ENCODE data around the gene LZTS2.

Gene LZTS2, protein sequence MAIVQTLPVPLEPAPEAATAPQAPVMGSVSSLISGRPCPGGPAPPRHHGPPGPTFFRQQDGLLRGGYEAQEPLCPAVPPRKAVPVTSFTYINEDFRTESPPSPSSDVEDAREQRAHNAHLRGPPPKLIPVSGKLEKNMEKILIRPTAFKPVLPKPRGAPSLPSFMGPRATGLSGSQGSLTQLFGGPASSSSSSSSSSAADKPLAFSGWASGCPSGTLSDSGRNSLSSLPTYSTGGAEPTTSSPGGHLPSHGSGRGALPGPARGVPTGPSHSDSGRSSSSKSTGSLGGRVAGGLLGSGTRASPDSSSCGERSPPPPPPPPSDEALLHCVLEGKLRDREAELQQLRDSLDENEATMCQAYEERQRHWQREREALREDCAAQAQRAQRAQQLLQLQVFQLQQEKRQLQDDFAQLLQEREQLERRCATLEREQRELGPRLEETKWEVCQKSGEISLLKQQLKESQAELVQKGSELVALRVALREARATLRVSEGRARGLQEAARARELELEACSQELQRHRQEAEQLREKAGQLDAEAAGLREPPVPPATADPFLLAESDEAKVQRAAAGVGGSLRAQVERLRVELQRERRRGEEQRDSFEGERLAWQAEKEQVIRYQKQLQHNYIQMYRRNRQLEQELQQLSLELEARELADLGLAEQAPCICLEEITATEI

DNA sequence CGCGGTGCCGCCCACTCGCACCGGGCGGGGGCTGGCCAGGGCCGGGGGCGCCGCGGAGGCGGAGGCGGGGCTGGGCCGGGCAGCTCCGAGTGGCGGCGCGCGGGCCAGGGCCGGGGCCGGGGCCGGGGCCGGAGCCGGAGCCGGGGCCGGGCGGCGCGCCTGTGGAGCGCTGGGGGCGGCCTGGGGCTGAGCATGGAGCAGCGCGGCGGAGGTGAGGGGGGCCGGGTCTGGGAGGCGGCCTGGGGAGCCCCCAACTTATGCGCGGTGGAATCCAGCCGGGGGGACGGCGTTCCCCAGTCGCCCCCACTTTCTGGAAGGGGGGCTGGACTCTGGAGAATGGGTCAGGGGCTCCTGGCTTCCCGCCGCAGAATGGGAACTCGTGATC lies at the start of gene LZTS2:
Gene LZTS2 (plus strand): TSS at position 67 of the 385 bp plus-strand sequence. CDS start 2,731 bp downstream, outside the sequence.
- Histone ChIP-seq H3K9me3 (ENCODE audit: low read depth, low read length) (no peaks in the 10 kb centered on the region), H3K4me3 (peak within 1 kb of the TSS; percentile 81), H3K36me3 (ENCODE audit: insufficient read depth, low read length) (peaks cover 6% of the 10 kb centered on the region; the same call in 1 of the 2 replicates), H3K27ac (peak within 1 kb of the TSS; percentile 78), H3K9ac (ENCODE audit: insufficient read length) (peak within 1 kb of the TSS; percentile 87)
- TF ChIP-seq POLR2AphosphoS5 (IDR thresholded peaks at IDR 0.05; ENCODE audit: borderline replicate concordance, low read depth, low read length) = no peak; the same call in 1 of the 2 replicates
- no peak for TF ChIP-seq FOXP2 (optimal IDR thresholded peaks at IDR 0.05; ENCODE audit: control extremely low read depth, extremely low read length, insufficient read depth)
- TF ChIP-seq EZH2 (IDR thresholded peaks at IDR 0.05) = no peak
- no peak for DNase-seq (ENCODE audit: low read depth, low spot score)

DNA sequence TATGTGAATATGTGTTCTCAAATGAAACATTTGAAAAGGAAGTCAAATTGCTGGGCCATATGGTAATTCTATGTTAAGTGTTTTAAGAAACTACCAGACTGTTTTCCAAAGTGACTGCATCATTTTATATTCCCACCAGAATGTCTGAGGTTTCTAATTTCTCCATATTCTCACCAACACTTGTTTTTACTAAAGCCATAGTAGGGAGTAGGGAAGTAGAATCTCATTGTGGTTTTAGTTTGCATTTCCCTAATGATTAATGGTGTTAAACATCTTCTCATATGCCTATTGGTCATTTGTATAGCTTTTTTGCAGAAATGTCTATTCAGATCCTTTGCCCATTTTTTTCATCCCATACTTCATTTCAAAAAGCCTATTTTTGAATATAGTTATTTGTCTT lies 39.4 kb upstream of the LZTS2 start:
- Histone ChIP-seq H3K4me3 (no peak overlapping the region), H3K9ac (ENCODE audit: insufficient read length) (no peak overlapping the region), H3K9me3 (ENCODE audit: low read depth, low read length) (no peaks in the 10 kb centered on the region), H3K27ac (no peak overlapping the region), H3K36me3 (ENCODE audit: insufficient read depth, low read length) (peaks cover 31% of the 10 kb centered on the region)
- no peak for DNase-seq (ENCODE audit: low read depth, low spot score)
- TF ChIP-seq EZH2 (IDR thresholded peaks at IDR 0.05) (no peak), FOXP2 (optimal IDR thresholded peaks at IDR 0.05; ENCODE audit: control extremely low read depth, extremely low read length, insufficient read depth) (no peak), POLR2AphosphoS5 (IDR thresholded peaks at IDR 0.05; ENCODE audit: borderline replicate concordance, low read depth, low read length) (no peak)

DNA sequence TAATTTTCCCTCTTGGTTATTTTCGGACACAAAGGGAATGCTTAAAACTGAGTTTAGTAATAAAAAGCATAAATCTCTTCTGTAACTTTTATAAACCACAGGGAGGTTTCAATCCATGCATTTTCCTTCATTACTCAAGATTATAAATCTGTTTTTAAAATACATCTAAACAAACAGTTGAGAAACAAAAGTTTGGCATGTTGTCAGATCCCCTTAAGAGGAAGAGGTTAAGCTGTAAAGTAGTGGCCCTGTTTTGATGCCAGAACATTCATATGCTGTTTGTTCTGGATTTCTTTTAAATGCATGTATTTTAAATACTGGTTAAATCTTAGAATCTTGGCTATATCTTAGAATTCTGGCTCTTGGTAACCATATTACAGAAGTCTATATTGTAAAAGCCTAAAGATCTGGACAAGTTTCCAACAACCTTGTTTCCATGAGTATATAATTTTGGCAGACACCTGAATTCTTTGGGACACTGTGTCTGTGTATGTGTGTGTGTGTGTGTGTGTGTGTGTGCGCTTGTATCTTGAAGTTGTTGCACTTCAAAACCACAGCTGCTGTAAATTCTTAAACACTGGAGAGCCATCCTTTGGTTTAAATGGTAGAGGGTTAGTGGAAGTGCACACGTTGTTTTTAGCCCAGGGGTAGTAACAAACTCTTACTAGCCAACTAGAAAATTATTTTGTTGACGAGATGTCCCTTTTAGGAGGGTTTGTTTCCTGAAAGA lies 37.1 kb upstream of the LZTS2 start:
- Histone ChIP-seq H3K9me3 (ENCODE audit: low read depth, low read length) (no peaks in the 10 kb centered on the region), H3K27ac (no peak overlapping the region), H3K4me3 (no peak overlapping the region), H3K36me3 (ENCODE audit: insufficient read depth, low read length) (peaks cover 29% of the 10 kb centered on the region), H3K9ac (ENCODE audit: insufficient read length) (no peak overlapping the region)
- TF ChIP-seq EZH2 (IDR thresholded peaks at IDR 0.05) (no peak), POLR2AphosphoS5 (IDR thresholded peaks at IDR 0.05; ENCODE audit: borderline replicate concordance, low read depth, low read length) (no peak), FOXP2 (optimal IDR thresholded peaks at IDR 0.05; ENCODE audit: control extremely low read depth, extremely low read length, insufficient read depth) (no peak)
- no peak for DNase-seq (ENCODE audit: low read depth, low spot score)

DNA sequence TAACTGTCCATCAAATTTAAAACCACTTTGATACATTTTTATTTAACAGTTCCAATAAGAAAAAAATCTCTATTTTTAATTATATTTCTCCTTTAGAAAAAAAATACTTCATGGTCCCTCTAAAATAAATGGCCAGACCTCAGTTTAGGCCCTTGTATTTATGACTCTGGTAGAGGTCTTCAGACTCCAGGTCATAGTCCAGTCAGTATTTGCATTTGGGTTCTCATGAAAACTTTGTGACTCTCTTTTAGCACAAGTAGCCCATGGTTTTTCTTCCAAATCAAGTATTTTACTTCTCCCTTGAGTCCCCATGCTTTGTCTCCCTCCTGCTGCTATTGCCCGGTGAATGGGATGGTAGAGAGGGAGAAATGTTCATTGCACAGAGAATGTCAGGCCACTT lies 35.8 kb upstream of the LZTS2 start:
- Histone ChIP-seq H3K9ac (ENCODE audit: insufficient read length) (no peak overlapping the region), H3K9me3 (ENCODE audit: low read depth, low read length) (no peaks in the 10 kb centered on the region), H3K36me3 (ENCODE audit: insufficient read depth, low read length) (peaks cover 27% of the 10 kb centered on the region), H3K4me3 (no peak overlapping the region), H3K27ac (no peak overlapping the region)
- no peak for DNase-seq (ENCODE audit: low read depth, low spot score)
- TF ChIP-seq POLR2AphosphoS5 (IDR thresholded peaks at IDR 0.05; ENCODE audit: borderline replicate concordance, low read depth, low read length) (no peak), FOXP2 (optimal IDR thresholded peaks at IDR 0.05; ENCODE audit: control extremely low read depth, extremely low read length, insufficient read depth) (no peak), EZH2 (IDR thresholded peaks at IDR 0.05) (no peak)

DNA sequence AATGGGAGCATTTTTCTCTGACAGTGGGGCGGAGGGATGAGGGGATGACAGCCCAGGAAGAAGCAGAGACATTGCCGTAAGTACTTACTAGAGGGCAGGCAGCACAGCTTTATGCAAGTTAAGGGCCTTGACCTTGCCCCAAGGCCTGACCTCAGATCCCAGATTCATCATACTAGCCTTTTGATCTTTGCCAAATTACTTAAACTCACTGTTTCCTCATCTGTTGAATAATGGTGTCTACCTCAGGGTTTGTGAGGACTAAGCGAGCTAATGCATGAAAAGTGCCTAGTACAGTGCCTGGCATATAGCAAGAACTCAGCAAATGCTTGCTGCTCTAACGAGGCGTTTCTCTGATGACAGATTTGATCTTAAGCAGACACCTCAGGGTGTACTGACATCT lies 33.8 kb upstream of the LZTS2 start:
- Histone ChIP-seq H3K9ac (ENCODE audit: insufficient read length) (no peak overlapping the region), H3K9me3 (ENCODE audit: low read depth, low read length) (no peaks in the 10 kb centered on the region), H3K4me3 (no peak overlapping the region), H3K36me3 (ENCODE audit: insufficient read depth, low read length) (peaks cover 15% of the 10 kb centered on the region), H3K27ac (no peak overlapping the region)
- DNase-seq (ENCODE audit: low read depth, low spot score) = no peak
- no peak for TF ChIP-seq EZH2 (IDR thresholded peaks at IDR 0.05)
- no peak for TF ChIP-seq FOXP2 (optimal IDR thresholded peaks at IDR 0.05; ENCODE audit: control extremely low read depth, extremely low read length, insufficient read depth)
- no peak for TF ChIP-seq POLR2AphosphoS5 (IDR thresholded peaks at IDR 0.05; ENCODE audit: borderline replicate concordance, low read depth, low read length)

DNA sequence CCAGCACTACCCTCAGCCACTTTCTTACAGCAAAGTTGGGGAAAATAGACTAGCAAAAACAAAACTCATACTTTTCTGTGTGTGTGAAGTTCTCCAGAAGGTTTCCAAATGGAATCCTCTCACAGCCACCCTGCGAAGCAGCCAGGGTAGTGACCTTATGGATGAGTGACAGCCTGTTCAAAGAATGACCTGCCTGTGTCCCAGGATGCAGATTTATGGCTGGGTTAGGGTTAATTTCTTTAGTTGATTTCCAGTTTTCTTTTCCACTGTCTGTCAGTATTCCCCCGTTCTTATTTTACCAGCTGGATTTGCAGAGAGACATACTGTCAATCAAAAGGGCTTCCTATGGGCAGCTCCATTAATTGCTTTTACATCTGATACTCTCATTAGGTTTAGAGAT lies 32.7 kb upstream of the LZTS2 start:
- H3K9me3 ChIP-seq (ENCODE audit: low read depth, low read length) = no peaks in the 10 kb centered on the region
- no peak overlapping the region for H3K27ac ChIP-seq
- TF ChIP-seq FOXP2 (optimal IDR thresholded peaks at IDR 0.05; ENCODE audit: control extremely low read depth, extremely low read length, insufficient read depth) (no peak), EZH2 (IDR thresholded peaks at IDR 0.05) (no peak), POLR2AphosphoS5 (IDR thresholded peaks at IDR 0.05; ENCODE audit: borderline replicate concordance, low read depth, low read length) (no peak)
- DNase-seq (ENCODE audit: low read depth, low spot score) = no peak
- H3K4me3 ChIP-seq = no peak overlapping the region
- H3K9ac ChIP-seq (ENCODE audit: insufficient read length) = no peak overlapping the region
- peaks cover 12% of the 10 kb centered on the region for H3K36me3 ChIP-seq (ENCODE audit: insufficient read depth, low read length)

DNA sequence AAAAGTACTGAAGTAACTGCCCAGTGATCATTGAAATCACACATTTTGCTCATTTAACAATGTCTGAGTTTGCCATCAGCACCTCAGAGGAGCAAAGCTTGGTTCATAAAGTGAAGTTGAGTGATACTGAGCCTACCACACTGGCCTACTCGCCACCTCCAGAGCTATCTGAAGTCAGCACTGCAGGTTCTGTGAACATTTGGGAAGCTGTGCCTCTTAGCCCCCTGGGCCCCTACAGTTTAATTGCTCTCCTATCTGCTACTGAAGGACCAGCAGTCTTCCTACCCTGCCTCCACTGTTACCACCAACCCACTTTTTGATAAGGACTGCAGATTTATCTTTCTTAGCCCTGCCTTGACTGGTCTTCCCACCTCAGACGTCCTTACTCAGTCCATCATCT lies 32.3 kb upstream of the LZTS2 start:
- Histone ChIP-seq H3K9me3 (ENCODE audit: low read depth, low read length) (no peaks in the 10 kb centered on the region), H3K36me3 (ENCODE audit: insufficient read depth, low read length) (peaks cover 8% of the 10 kb centered on the region), H3K9ac (ENCODE audit: insufficient read length) (no peak overlapping the region), H3K4me3 (no peak overlapping the region), H3K27ac (no peak overlapping the region)
- DNase-seq (ENCODE audit: low read depth, low spot score) = no peak
- TF ChIP-seq FOXP2 (optimal IDR thresholded peaks at IDR 0.05; ENCODE audit: control extremely low read depth, extremely low read length, insufficient read depth) (no peak), POLR2AphosphoS5 (IDR thresholded peaks at IDR 0.05; ENCODE audit: borderline replicate concordance, low read depth, low read length) (no peak), EZH2 (IDR thresholded peaks at IDR 0.05) (no peak)
